H9 (cell line): ENCODE results near the gene PDGFRB. TPM values are rescaled to one million over a fixed set of nuclear protein-coding genes. Genes with fewer than 3 reads are reported as not detected.

Experiments used
- DNase-seq: peaks from one replicate; pipeline ENCODE4 v3.0.0-alpha.2; 2017
- H2AFZ ChIP-seq: one replicate; pipeline ENCODE4 v1.6.1; 2013; ENCODE audit warnings: mild to moderate bottlenecking, low read length, control low read depth, moderate library complexity
- H2AK5ac ChIP-seq: 2 replicates; pipeline ENCODE4 v1.6.1; 2013; ENCODE audit warnings: low read length, control low read depth, mixed read lengths; ENCODE audit not compliant: insufficient read length
- H2BK120ac ChIP-seq: one replicate; pipeline ENCODE4 v1.6.1; 2013; ENCODE audit warnings: low read depth, mild to moderate bottlenecking, low read length, control low read depth, inconsistent platforms; ENCODE audit not compliant: poor library complexity, severe bottlenecking
- H2BK12ac ChIP-seq: 2 replicates; pipeline ENCODE4 v1.6.1; 2013; ENCODE audit warnings: low read length, control low read depth, mixed read lengths, low read depth; ENCODE audit not compliant: insufficient read length
- H2BK15ac ChIP-seq: 2 replicates; pipeline ENCODE4 v1.6.1; 2013; ENCODE audit warnings: low read depth, low read length, control low read depth
- H2BK20ac ChIP-seq: one replicate; pipeline ENCODE4 v1.6.1; 2013; ENCODE audit warnings: low read depth, mild to moderate bottlenecking, low read length, control low read depth, inconsistent platforms; ENCODE audit not compliant: poor library complexity, severe bottlenecking
- H2BK5ac ChIP-seq: 2 replicates; pipeline ENCODE4 v1.6.1; 2013; ENCODE audit warnings: low read length, control low read depth, mixed read lengths; ENCODE audit not compliant: insufficient read length
- H3K14ac ChIP-seq: 2 replicates; pipeline ENCODE4 v1.6.1; 2013; ENCODE audit warnings: low read length, control low read depth; ENCODE audit not compliant: insufficient read depth
- H3K18ac ChIP-seq: 2 replicates; pipeline ENCODE4 v1.6.1; 2013; ENCODE audit warnings: low read depth, mild to moderate bottlenecking, mixed read lengths, low read length, control low read depth; ENCODE audit not compliant: insufficient read length
- H3K23ac ChIP-seq: 2 replicates; pipeline ENCODE4 v1.6.1; 2013; ENCODE audit warnings: low read length, control low read depth, mixed read lengths, low read depth; ENCODE audit not compliant: insufficient read length
- H3K23me2 ChIP-seq: 2 replicates; pipeline ENCODE4 v1.6.1; 2013; ENCODE audit warnings: low read depth, mild to moderate bottlenecking, mixed read lengths, low read length, control low read depth; ENCODE audit not compliant: insufficient read length, poor library complexity, severe bottlenecking
- H3K27ac ChIP-seq: 2 replicates; pipeline ENCODE4 v1.5.1; 2013; ENCODE audit warnings: low read length, control low read depth, mixed read lengths, low read depth; ENCODE audit not compliant: insufficient read length
- H3K27me3 ChIP-seq: 2 replicates; pipeline ENCODE4 v1.6.1; 2013; ENCODE audit warnings: low read length, control low read depth, inconsistent platforms; ENCODE audit not compliant: insufficient read depth
- H3K4ac ChIP-seq: 2 replicates; pipeline ENCODE4 v1.6.1; 2013; ENCODE audit warnings: low read depth, mild to moderate bottlenecking, control low read depth, inconsistent platforms, low read length, moderate library complexity
- H3K4me1 ChIP-seq: 2 replicates; pipeline ENCODE4 v1.6.1; 2013; ENCODE audit warnings: low read length, control low read depth, inconsistent platforms; ENCODE audit not compliant: insufficient read depth
- H3K4me2 ChIP-seq: 2 replicates; pipeline ENCODE4 v1.6.1; 2013; ENCODE audit warnings: low read length, control low read depth, mixed read lengths; ENCODE audit not compliant: insufficient read length, insufficient read depth
- H3K56ac ChIP-seq: 2 replicates; pipeline ENCODE4 v1.6.1; 2013; ENCODE audit warnings: low read depth, mild to moderate bottlenecking, mixed read lengths, low read length, control low read depth; ENCODE audit not compliant: insufficient read length
- H3K79me1 ChIP-seq: 2 replicates; pipeline ENCODE4 v1.6.1; 2013; ENCODE audit warnings: low read depth, mild to moderate bottlenecking, moderate library complexity, low read length, control low read depth, inconsistent platforms; ENCODE audit not compliant: insufficient read depth, poor library complexity, severe bottlenecking
- H3K79me2 ChIP-seq: 2 replicates; pipeline ENCODE4 v1.6.1; 2013; ENCODE audit warnings: low read length, control low read depth, inconsistent platforms; ENCODE audit not compliant: insufficient read depth
- H3K9ac ChIP-seq: 2 replicates; pipeline ENCODE4 v1.6.1; 2013; ENCODE audit warnings: low read length, control low read depth, mixed read lengths; ENCODE audit not compliant: insufficient read length; ENCODE audit errors: extremely low read depth
- H3K9me3 ChIP-seq: one replicate; pipeline ENCODE4 v1.6.1; 2013; ENCODE audit warnings: low read depth, low read length, inconsistent platforms; ENCODE audit not compliant: control insufficient read depth
- H3T11ph ChIP-seq: one replicate; pipeline ENCODE4 v1.6.1; 2013; ENCODE audit warnings: mild to moderate bottlenecking, low read length, control low read depth, inconsistent platforms
- H4K20me1 ChIP-seq: one replicate; pipeline ENCODE4 v1.6.1; 2013; ENCODE audit not compliant: control insufficient read depth, insufficient read length, insufficient read depth
- H4K5ac ChIP-seq: 2 replicates; pipeline ENCODE4 v1.6.1; 2013; ENCODE audit warnings: low read depth, mild to moderate bottlenecking, mixed read lengths, low read length, control low read depth; ENCODE audit not compliant: insufficient read length
- H4K8ac ChIP-seq: replicated peaks from 2 replicates; pipeline ENCODE4 v1.6.1; 2013; ENCODE audit warnings: low read length, control low read depth, mixed read lengths, low read depth; ENCODE audit not compliant: insufficient read length
- H4K91ac ChIP-seq: 2 replicates; pipeline ENCODE4 v1.6.1; 2013; ENCODE audit warnings: low read depth, mild to moderate bottlenecking, moderate library complexity, mixed read lengths, low read length, control low read depth; ENCODE audit not compliant: insufficient read length
- H3K27ac Mint-ChIP-seq, 3 experiments: 2 replicates in 2 of 3; 3 replicates in 1 of 3; pipeline ENCODE4 v1.8.0; 2020 to 2021; ENCODE audit warnings: mixed read lengths in 3 of 3, mild to moderate bottlenecking in 1 of 3, moderate library complexity in 1 of 3
- H3K27me3 Mint-ChIP-seq: 2 replicates; pipeline ENCODE4 v1.8.0; 2021; ENCODE audit warnings: low read depth, mild to moderate bottlenecking, moderate library complexity, mixed read lengths
- H3K36me3 Mint-ChIP-seq, 3 experiments: 2 replicates in 2 of 3; 3 replicates in 1 of 3; pipeline ENCODE4 v1.8.0; 2020 to 2021; ENCODE audit warnings: low read depth in 3 of 3, mixed read lengths in 3 of 3; ENCODE audit not compliant: insufficient read depth in 1 of 3
- H3K4me1 Mint-ChIP-seq, 2 experiments: 2 replicates each; pipeline ENCODE4 v1.8.0; 2020; ENCODE audit warnings: mixed read lengths in 2 of 2
- H3K4me3 Mint-ChIP-seq, 2 experiments: 2 replicates in 1 of 2; 3 replicates in 1 of 2; pipeline ENCODE4 v1.8.0; 2020 to 2021; ENCODE audit warnings: mild to moderate bottlenecking in 2 of 2, mixed read lengths in 2 of 2, moderate library complexity in 1 of 2
- H3K9me3 Mint-ChIP-seq, 2 experiments: 2 replicates in 1 of 2; 3 replicates in 1 of 2; pipeline ENCODE4 v1.8.0; 2020; ENCODE audit warnings: mild to moderate bottlenecking in 2 of 2, mixed read lengths in 2 of 2, moderate library complexity in 1 of 2
- whole genome bisulfite sequencing: extraction: QIAGEN DNeasy Blood & Tissue Kit; methylation state at CpG from one replicate; pipeline ENCODE4 v1.1.7; 2013; ENCODE audit warnings: missing lambda C conversion rate, low lambda C conversion rate, mixed read lengths; ENCODE audit not compliant: insufficient read length; ENCODE audit errors: extremely low coverage; 5-methylcytosine and 5-hydroxymethylcytosine counted together
- total RNA-seq: library from RNA; stranded (reverse); gene quantifications from 2 replicates; pipeline ENCODE4 v1.2.1, GENCODE V29; 2021
- TF ChIP-seq, protein P1 (sequence below): fragments of 200-600 bp; sonication (generic); conservative IDR thresholded peaks from 3 replicates; pipeline ENCODE4 v1.8.0; 2021; ENCODE audit warnings: antibody characterized with exemption, mild to moderate bottlenecking

PDGFRB gene
- total RNA-seq, 1 experiment from 2014 or later: 2.2 TPM

DNA sequence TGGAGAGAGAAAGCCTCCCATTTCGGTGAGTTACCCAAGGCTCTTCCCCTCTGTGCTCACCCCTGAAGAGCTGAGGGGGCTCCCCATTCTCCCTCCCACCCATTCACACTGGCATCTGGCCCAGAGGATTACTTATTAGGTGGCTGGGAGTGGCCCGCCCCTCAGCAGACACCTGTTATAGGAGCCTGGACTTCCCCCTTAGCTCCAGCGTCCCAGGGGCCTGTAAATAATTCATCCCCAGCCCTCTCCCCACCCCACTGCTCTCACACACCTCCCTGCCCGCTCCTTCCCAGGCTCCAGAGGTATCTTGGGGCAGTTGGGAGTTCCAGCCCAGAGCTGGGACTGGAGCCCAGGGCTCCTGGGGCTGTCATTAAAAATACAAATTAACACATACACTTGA lies 22.6 kb upstream of the PDGFRB start:
- TF ChIP-seq, protein P1, sequence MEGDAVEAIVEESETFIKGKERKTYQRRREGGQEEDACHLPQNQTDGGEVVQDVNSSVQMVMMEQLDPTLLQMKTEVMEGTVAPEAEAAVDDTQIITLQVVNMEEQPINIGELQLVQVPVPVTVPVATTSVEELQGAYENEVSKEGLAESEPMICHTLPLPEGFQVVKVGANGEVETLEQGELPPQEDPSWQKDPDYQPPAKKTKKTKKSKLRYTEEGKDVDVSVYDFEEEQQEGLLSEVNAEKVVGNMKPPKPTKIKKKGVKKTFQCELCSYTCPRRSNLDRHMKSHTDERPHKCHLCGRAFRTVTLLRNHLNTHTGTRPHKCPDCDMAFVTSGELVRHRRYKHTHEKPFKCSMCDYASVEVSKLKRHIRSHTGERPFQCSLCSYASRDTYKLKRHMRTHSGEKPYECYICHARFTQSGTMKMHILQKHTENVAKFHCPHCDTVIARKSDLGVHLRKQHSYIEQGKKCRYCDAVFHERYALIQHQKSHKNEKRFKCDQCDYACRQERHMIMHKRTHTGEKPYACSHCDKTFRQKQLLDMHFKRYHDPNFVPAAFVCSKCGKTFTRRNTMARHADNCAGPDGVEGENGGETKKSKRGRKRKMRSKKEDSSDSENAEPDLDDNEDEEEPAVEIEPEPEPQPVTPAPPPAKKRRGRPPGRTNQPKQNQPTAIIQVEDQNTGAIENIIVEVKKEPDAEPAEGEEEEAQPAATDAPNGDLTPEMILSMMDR: no peak
- peaks cover 5 to 8% of the 10 kb centered on the region in 2 experiments; a peak in 3 of 4 replicates for H3K4me1 Mint-ChIP-seq
- no peak overlapping the region for H3K4ac ChIP-seq
- no peaks in the 10 kb centered on the region; a peak in 1 of 5 replicates for H3K9me3 Mint-ChIP-seq
- no peak overlapping the region for H3K14ac ChIP-seq
- no CpG with 5 or more reads among the region's 4 CpGs for WGBS
- no peak overlapping the region for H4K5ac ChIP-seq
- peaks cover 2% of the 10 kb centered on the region; the same call in 1 of the 2 replicates for H3K27me3 ChIP-seq
- no peak overlapping the region for H2AFZ ChIP-seq
- no peak overlapping the region for H3K27ac ChIP-seq
- no peak for DNase-seq
- H4K20me1 ChIP-seq: no peaks in the 10 kb centered on the region
- H3K27ac Mint-ChIP-seq: no peak overlapping the region
- H4K8ac ChIP-seq: no peak overlapping the region
- H3K4me2 ChIP-seq: no peak overlapping the region
- H3K56ac ChIP-seq: no peak overlapping the region
- no peak overlapping the region for H2AK5ac ChIP-seq
- no peak overlapping the region for H4K91ac ChIP-seq
- no peak overlapping the region for H2BK12ac ChIP-seq
- no peaks in the 10 kb centered on the region for H3K9me3 ChIP-seq
- H3K9ac ChIP-seq: no peak overlapping the region
- H2BK120ac ChIP-seq: no peak overlapping the region
- H3K79me2 ChIP-seq: no peaks in the 10 kb centered on the region
- no peaks in the 10 kb centered on the region for H3K23me2 ChIP-seq
- H3K4me3 Mint-ChIP-seq: no peak overlapping the region
- peaks cover 63% of the 10 kb centered on the region for H3K27me3 Mint-ChIP-seq
- H3K23ac ChIP-seq: no peak overlapping the region
- no peak overlapping the region for H2BK20ac ChIP-seq
- no peak overlapping the region for H2BK15ac ChIP-seq
- no peak overlapping the region for H3T11ph ChIP-seq
- H3K36me3 Mint-ChIP-seq: no peaks in the 10 kb centered on the region; a peak in 1 of 7 replicates
- H3K79me1 ChIP-seq: no peaks in the 10 kb centered on the region
- no peak overlapping the region for H3K18ac ChIP-seq
- H3K4me1 ChIP-seq: no peaks in the 10 kb centered on the region
- no peak overlapping the region for H2BK5ac ChIP-seq
